NT2/D1 (cell line): ENCODE data around the gene QSOX2.

Source experiments
- DNase-seq: peaks from one replicate; pipeline ENCODE4 v3.0.0-alpha.2; 2011; ENCODE audit warnings: low read depth, low spot score
- H3K27me3 ChIP-seq: 2 replicates; pipeline ENCODE4 v1.6.0; 2011; ENCODE audit warnings: mild to moderate bottlenecking; ENCODE audit not compliant: insufficient read length, insufficient read depth
- H3K36me3 ChIP-seq: 2 replicates; pipeline ENCODE4 v1.6.1; 2011; ENCODE audit warnings: mild to moderate bottlenecking, low read length, mixed read lengths; ENCODE audit not compliant: insufficient read depth, insufficient read length
- H3K4me1 ChIP-seq: 2 replicates; pipeline ENCODE4 v1.5.1; 2011; ENCODE audit not compliant: insufficient read depth, insufficient read length
- H3K4me3 ChIP-seq: 2 replicates; pipeline ENCODE4 v1.5.1; 2011; ENCODE audit warnings: low read depth; ENCODE audit not compliant: insufficient read length
- H3K9ac ChIP-seq: 2 replicates; pipeline ENCODE4 v1.6.0; 2011; ENCODE audit warnings: low read depth; ENCODE audit not compliant: insufficient read length
- H3K9me3 ChIP-seq: 2 replicates; pipeline ENCODE4 v1.5.1; 2011; ENCODE audit warnings: mild to moderate bottlenecking, low read length; ENCODE audit not compliant: insufficient read depth
- SUZ12 ChIP-seq: IDR thresholded peaks from 2 replicates; pipeline ENCODE4 v1.6.1; 2011; ENCODE audit not compliant: insufficient read length, insufficient read depth; ENCODE audit errors: extremely low read depth
- YY1 ChIP-seq: IDR thresholded peaks from 2 replicates; pipeline ENCODE4 v1.6.1; 2011; ENCODE audit not compliant: insufficient read length, insufficient read depth
- ZNF274 ChIP-seq: IDR thresholded peaks from 2 replicates; pipeline ENCODE4 v1.6.1; 2011; ENCODE audit warnings: mild to moderate bottlenecking, low read depth, low read length

Gene QSOX2

DNA sequence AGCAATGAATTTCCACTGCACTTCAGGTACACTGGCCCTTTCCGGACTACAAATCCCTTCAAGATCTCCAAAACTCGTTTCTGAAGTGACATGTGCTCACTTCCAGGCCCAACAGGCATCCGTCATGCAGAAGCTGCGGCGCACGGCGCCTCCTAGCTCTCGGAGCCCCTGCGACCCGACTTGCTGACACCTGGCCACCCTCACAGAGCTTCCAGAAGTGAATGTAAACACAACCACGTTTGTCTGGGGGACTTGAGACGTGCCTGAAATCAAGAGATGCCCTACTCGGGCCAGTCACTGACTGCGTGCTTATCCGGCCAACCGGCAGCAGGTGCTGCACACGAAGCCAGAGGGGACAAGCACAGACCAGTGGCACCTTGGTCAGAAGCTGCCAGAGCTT is 35.8 kb downstream of the QSOX2 start:
- peaks cover 15% of the 10 kb centered on the region; the same call in 1 of the 2 replicates for H3K9me3 ChIP-seq
- DNase-seq, result no peak
- H3K36me3 ChIP-seq, result peaks cover 80% of the 10 kb centered on the region
- H3K4me3 ChIP-seq, result no peak overlapping the region
- H3K4me1 ChIP-seq, result peaks cover 18% of the 10 kb centered on the region
- TF ChIP-seq SUZ12, result no peak
- TF ChIP-seq YY1, result no peak
- no peak for TF ChIP-seq ZNF274
- H3K9ac ChIP-seq, result no peak overlapping the region
- peaks cover 11% of the 10 kb centered on the region for H3K27me3 ChIP-seq

DNA sequence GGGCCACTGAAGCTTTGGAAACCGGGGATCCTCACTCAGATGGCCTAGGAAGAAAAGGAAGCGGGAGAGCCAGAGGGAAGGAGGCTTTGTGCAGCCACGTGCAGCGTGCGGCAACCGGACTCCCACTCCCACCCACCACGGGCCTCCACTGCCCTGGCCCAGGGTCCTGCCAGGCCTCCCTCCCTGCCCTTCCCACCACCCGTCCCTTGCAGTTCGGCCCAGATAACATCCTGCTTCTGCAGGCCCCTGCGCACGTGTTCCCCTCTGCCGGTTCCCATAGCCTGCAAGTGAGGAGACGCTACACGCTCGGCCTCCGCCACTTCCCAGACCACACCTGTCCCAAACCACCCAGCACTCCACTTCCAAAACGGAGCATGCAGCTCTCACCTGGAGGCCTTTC is 36.4 kb downstream of the QSOX2 start:
- Histone ChIP-seq H3K9ac (peak overlapping the region; percentile 44), H3K27me3 (peaks cover 17% of the 10 kb centered on the region), H3K9me3 (peaks cover 10% of the 10 kb centered on the region; the same call in 1 of the 2 replicates), H3K4me3 (no peak overlapping the region), H3K36me3 (peaks cover 74% of the 10 kb centered on the region), H3K4me1 (peaks cover 20% of the 10 kb centered on the region)
- no peak for DNase-seq
- no peak for TF ChIP-seq ZNF274
- no peak for TF ChIP-seq YY1
- TF ChIP-seq SUZ12, result no peak

GRCh38 chr9:136208675-136209074 is 36.9 kb downstream of the QSOX2 start:
- DNase-seq, result no peak
- peaks cover 69% of the 10 kb centered on the region for H3K36me3 ChIP-seq
- peaks cover 23% of the 10 kb centered on the region for H3K27me3 ChIP-seq
- peaks cover 22% of the 10 kb centered on the region for H3K4me1 ChIP-seq
- peak overlapping the region; percentile 17 for H3K9ac ChIP-seq
- no peak overlapping the region for H3K4me3 ChIP-seq
- TF ChIP-seq YY1, result no peak
- no peak for TF ChIP-seq SUZ12
- no peak for TF ChIP-seq ZNF274
- H3K9me3 ChIP-seq, result peaks cover 4% of the 10 kb centered on the region; the same call in 1 of the 2 replicates

DNA sequence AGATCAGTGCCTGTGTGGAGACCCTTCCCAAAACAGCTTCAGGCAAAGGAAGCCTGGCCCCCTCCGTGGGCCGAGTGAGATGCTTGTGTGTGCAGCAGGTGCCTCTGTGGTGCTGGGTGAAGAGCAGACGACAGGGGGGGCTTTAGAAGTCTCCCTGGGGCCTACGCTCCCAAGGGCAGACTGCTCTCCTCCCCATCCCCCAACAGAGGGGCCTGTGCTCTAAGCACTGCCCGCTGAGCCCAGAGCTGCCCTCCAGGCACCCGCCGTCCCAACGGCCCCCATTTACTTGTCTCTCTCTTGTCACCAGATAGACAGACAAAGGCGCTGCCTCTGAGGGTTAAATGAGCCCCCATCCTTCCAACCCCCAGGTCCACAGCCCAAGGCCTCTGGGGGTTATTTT is 38.0 kb downstream of the QSOX2 start:
- Histone ChIP-seq H3K4me3 (no peak overlapping the region), H3K4me1 (peaks cover 26% of the 10 kb centered on the region), H3K9me3 (no peaks in the 10 kb centered on the region), H3K36me3 (peaks cover 58% of the 10 kb centered on the region), H3K27me3 (peaks cover 33% of the 10 kb centered on the region), H3K9ac (no peak overlapping the region)
- TF ChIP-seq SUZ12 (no peak), YY1 (no peak), ZNF274 (no peak)
- DNase-seq, result no peak

DNA sequence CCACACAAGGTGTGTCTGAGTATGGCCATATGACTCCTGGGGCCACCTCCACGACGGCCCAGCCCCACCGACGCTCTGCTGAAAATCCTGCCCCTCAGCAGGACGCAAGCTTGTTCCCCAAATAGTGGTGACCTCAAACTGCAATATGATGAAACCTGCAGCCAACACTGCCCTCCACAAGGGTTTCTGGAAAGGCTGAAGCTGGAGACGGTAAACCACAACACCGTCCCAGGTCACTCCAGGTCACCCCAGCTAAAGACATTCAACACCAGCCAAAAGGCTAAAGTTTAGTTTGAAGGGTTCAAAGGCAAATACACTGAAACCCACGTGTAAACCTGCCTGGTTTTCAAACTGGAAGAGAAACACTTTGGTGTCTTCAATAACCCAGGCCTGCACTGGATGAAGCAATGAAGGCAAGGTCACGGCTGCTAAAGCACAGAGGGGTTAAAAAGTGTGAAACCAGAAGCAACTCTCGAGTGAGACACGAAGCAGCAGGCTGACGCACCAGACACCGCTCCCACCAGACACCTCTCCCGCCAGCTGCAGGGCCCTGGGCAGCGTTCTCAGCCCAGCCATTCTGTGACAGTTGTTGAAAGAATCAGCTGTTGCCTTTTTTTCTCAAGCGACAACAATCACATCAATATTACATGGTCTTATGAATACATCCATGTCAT is 38.9 kb downstream of the QSOX2 start:
- no peak overlapping the region for H3K4me3 ChIP-seq

GRCh38 chr9:136205707-136205992 is 40.0 kb downstream of the QSOX2 start:
- no peak overlapping the region for H3K4me3 ChIP-seq
- no peak overlapping the region for H3K9ac ChIP-seq
- H3K27me3 ChIP-seq, result peaks cover 52% of the 10 kb centered on the region
- TF ChIP-seq YY1 (no peak), ZNF274 (no peak), SUZ12 (no peak)
- peaks cover 26% of the 10 kb centered on the region for H3K4me1 ChIP-seq
- peaks cover 40% of the 10 kb centered on the region for H3K36me3 ChIP-seq
- no peak for DNase-seq
- H3K9me3 ChIP-seq, result no peaks in the 10 kb centered on the region

More for the DNA sequence above, 38.9 kb downstream of the QSOX2 start:
- H3K9me3 ChIP-seq, result no peaks in the 10 kb centered on the region
- no peak for TF ChIP-seq SUZ12
- no peak for TF ChIP-seq ZNF274
- no peak for TF ChIP-seq YY1
- no peak for DNase-seq
- H3K27me3 ChIP-seq, result peaks cover 42% of the 10 kb centered on the region
- peaks cover 50% of the 10 kb centered on the region for H3K36me3 ChIP-seq
- no peak overlapping the region for H3K9ac ChIP-seq
- peaks cover 26% of the 10 kb centered on the region for H3K4me1 ChIP-seq

- Histone ChIP-seq H3K4me1 (peaks cover 26% of the 10 kb centered on the region), H3K9ac (no peak within 1 kb of the TSS), H3K36me3 (peaks cover 35% of the 10 kb centered on the region), H3K9me3 (no peaks in the 10 kb centered on the region), H3K4me3 (no peak within 1 kb of the TSS), H3K27me3 (peaks cover 58% of the 10 kb centered on the region)
- DNase-seq, result no peak
- no peak for TF ChIP-seq YY1
- TF ChIP-seq SUZ12, result no peak
- no peak for TF ChIP-seq ZNF274
Observed at GRCh38 chr9:136204838-136205706, 40.5 kb downstream of the QSOX2 start, which contains the start of gene LHX3. Gene LHX3 (minus strand): TSS chr9:136205128. CDS start chr9:136205012, 116 bp downstream.
